ENCODE results near the gene PRKAG1.

PRKAG1 gene

GRCh38 chr12:49030714-49031572 lies 12.4 kb upstream of the PRKAG1 start:
- H3K4me3 ChIP-seq (ENCODE audit: low read depth, low read length, poor library complexity, severe bottlenecking) = no peak overlapping the region
- H2AFZ ChIP-seq (ENCODE audit: low read length) = no peak overlapping the region
- no peak overlapping the region for H3K9ac ChIP-seq (ENCODE audit: low read length)
- no peaks in the 10 kb centered on the region for H3K79me2 ChIP-seq (ENCODE audit: insufficient read depth, low read length)
- H3K36me3 ChIP-seq (ENCODE audit: insufficient read depth, low read length) = peaks cover 94% of the 10 kb centered on the region
- no peak overlapping the region for H3K4me2 ChIP-seq (ENCODE audit: low read length)
- H3K4me1 ChIP-seq (ENCODE audit: insufficient read depth, low read length, severe bottlenecking) = no peaks in the 10 kb centered on the region
- no peaks in the 10 kb centered on the region for H3K9me2 ChIP-seq (ENCODE audit: low read depth, low read length)
- H3K27me3 ChIP-seq (ENCODE audit: insufficient read depth, low read length) = no peaks in the 10 kb centered on the region
- no peak for TF ChIP-seq EZH2 (IDR thresholded peaks at IDR 0.05; ENCODE audit: borderline replicate concordance, low read length)
- no peak for TF ChIP-seq CTCF (IDR thresholded peaks at IDR 0.05; ENCODE audit: low read length)
- H4K20me1 ChIP-seq (ENCODE audit: insufficient read depth, low read length) = no peaks in the 10 kb centered on the region
- no peaks in the 10 kb centered on the region for H3K9me3 ChIP-seq (ENCODE audit: low read length)
- no peak overlapping the region for H3K27ac ChIP-seq (ENCODE audit: low read depth, low read length, poor library complexity, severe bottlenecking)
- no peaks in the 10 kb centered on the region for H3F3A ChIP-seq (ENCODE audit: insufficient read depth, low read length)

- Histone ChIP-seq H4K20me1 (ENCODE audit: insufficient read depth, low read length) (no peaks in the 10 kb centered on the region), H2AFZ (ENCODE audit: low read length) (no peak overlapping the region), H3K36me3 (ENCODE audit: insufficient read depth, low read length) (peaks cover 94% of the 10 kb centered on the region), H3K4me2 (ENCODE audit: low read length) (no peak overlapping the region), H3K27ac (ENCODE audit: low read depth, low read length, poor library complexity, severe bottlenecking) (no peak overlapping the region), H3K4me3 (ENCODE audit: low read depth, low read length, poor library complexity, severe bottlenecking) (no peak overlapping the region), H3K9ac (ENCODE audit: low read length) (no peak overlapping the region), H3K4me1 (ENCODE audit: insufficient read depth, low read length, severe bottlenecking) (no peaks in the 10 kb centered on the region), H3K9me3 (ENCODE audit: low read length) (no peaks in the 10 kb centered on the region), H3K79me2 (ENCODE audit: insufficient read depth, low read length) (no peaks in the 10 kb centered on the region), H3K9me2 (ENCODE audit: low read depth, low read length) (no peaks in the 10 kb centered on the region), H3K27me3 (ENCODE audit: insufficient read depth, low read length) (no peaks in the 10 kb centered on the region), H3F3A (ENCODE audit: insufficient read depth, low read length) (no peaks in the 10 kb centered on the region)
- TF ChIP-seq EZH2 (IDR thresholded peaks at IDR 0.05; ENCODE audit: borderline replicate concordance, low read length) (no peak), CTCF (IDR thresholded peaks at IDR 0.05; ENCODE audit: low read length) (no peak)
Observed at GRCh38 chr12:49030119-49030518, 11.5 kb upstream of the PRKAG1 start.

GRCh38 chr12:49028666-49029275 lies 10.2 kb upstream of the PRKAG1 start:
- no peaks in the 10 kb centered on the region for H3F3A ChIP-seq (ENCODE audit: insufficient read depth, low read length)
- H4K20me1 ChIP-seq (ENCODE audit: insufficient read depth, low read length) = no peaks in the 10 kb centered on the region
- H3K4me2 ChIP-seq (ENCODE audit: low read length) = no peak overlapping the region
- no peaks in the 10 kb centered on the region for H3K4me1 ChIP-seq (ENCODE audit: insufficient read depth, low read length, severe bottlenecking)
- H3K9ac ChIP-seq (ENCODE audit: low read length) = no peak overlapping the region
- no peaks in the 10 kb centered on the region for H3K79me2 ChIP-seq (ENCODE audit: insufficient read depth, low read length)
- H2AFZ ChIP-seq (ENCODE audit: low read length) = no peak overlapping the region
- H3K36me3 ChIP-seq (ENCODE audit: insufficient read depth, low read length) = peaks cover 94% of the 10 kb centered on the region
- H3K9me2 ChIP-seq (ENCODE audit: low read depth, low read length) = no peaks in the 10 kb centered on the region
- H3K27ac ChIP-seq (ENCODE audit: low read depth, low read length, poor library complexity, severe bottlenecking) = no peak overlapping the region
- no peaks in the 10 kb centered on the region for H3K27me3 ChIP-seq (ENCODE audit: insufficient read depth, low read length)
- no peak overlapping the region for H3K4me3 ChIP-seq (ENCODE audit: low read depth, low read length, poor library complexity, severe bottlenecking)
- TF ChIP-seq EZH2 (IDR thresholded peaks at IDR 0.05; ENCODE audit: borderline replicate concordance, low read length) (no peak), CTCF (IDR thresholded peaks at IDR 0.05; ENCODE audit: low read length) (no peak)
- no peaks in the 10 kb centered on the region for H3K9me3 ChIP-seq (ENCODE audit: low read length)
